Parathyroid adenoma (tissue), 2 donors: ENCODE data around the gene RBMS3.

Source experiments
- H2AFZ ChIP-seq: fragments of 300-600 bp; sonication (generic); one replicate; pipeline ENCODE4 v1.7.0; 2017; ENCODE audit warnings: antibody characterized with exemption, mild to moderate bottlenecking
- H3K27ac ChIP-seq: fragments of 300-600 bp; sonication (generic); one replicate; pipeline ENCODE4 v1.7.0; 2017
- H3K27me3 ChIP-seq: fragments of 300-600 bp; sonication (generic); one replicate; pipeline ENCODE4 v1.7.0; 2017; ENCODE audit warnings: low read length; ENCODE audit not compliant: control insufficient read depth, insufficient read depth
- H3K36me3 ChIP-seq: fragments of 300-600 bp; sonication (generic); one replicate; pipeline ENCODE4 v1.7.0; 2017; ENCODE audit warnings: low read length; ENCODE audit not compliant: control insufficient read depth, insufficient read depth
- H3K4me1 ChIP-seq: fragments of 300-600 bp; sonication (generic); one replicate; pipeline ENCODE4 v1.7.0; 2017; ENCODE audit warnings: control low read depth
- H3K4me2 ChIP-seq: fragments of 300-600 bp; sonication (generic); one replicate; pipeline ENCODE4 v1.7.0; 2017; ENCODE audit warnings: low read length
- H3K4me3 ChIP-seq: fragments of 300-600 bp; sonication (generic); one replicate; pipeline ENCODE4 v1.7.0; 2017; ENCODE audit warnings: low read depth, low read length
- H3K79me2 ChIP-seq: fragments of 300-600 bp; sonication (generic); one replicate; pipeline ENCODE4 v1.7.0; 2017; ENCODE audit warnings: control low read depth
- H3K9ac ChIP-seq: fragments of 300-600 bp; sonication (generic); one replicate; pipeline ENCODE4 v1.7.0; 2017; ENCODE audit warnings: mild to moderate bottlenecking
- H3K9me3 ChIP-seq: fragments of 300-600 bp; sonication (generic); one replicate; pipeline ENCODE4 v1.7.0; 2017; ENCODE audit warnings: low read length; ENCODE audit not compliant: control insufficient read depth
- CTCF ChIP-seq: fragments of 300-600 bp; sonication (generic); IDR thresholded peaks from one replicate; pipeline ENCODE4 v1.7.0; 2017; ENCODE audit warnings: antibody characterized with exemption, mild to moderate bottlenecking
- donor health status: primary hyperparathyroidism.

The RBMS3 gene

GRCh38 chr3:29887451-29887850 lies 606.6 kb downstream of the RBMS3 start:
- H2AFZ ChIP-seq: no peak overlapping the region
- no peaks in the 10 kb centered on the region for H3K27me3 ChIP-seq
- no peaks in the 10 kb centered on the region for H3K9me3 ChIP-seq
- H3K79me2 ChIP-seq: no peaks in the 10 kb centered on the region
- H3K4me1 ChIP-seq: no peaks in the 10 kb centered on the region
- no peak overlapping the region for H3K4me2 ChIP-seq
- no peak overlapping the region for H3K27ac ChIP-seq
- H3K9ac ChIP-seq: no peak overlapping the region
- no peak overlapping the region for H3K4me3 ChIP-seq
- no peak for TF ChIP-seq CTCF
- H3K36me3 ChIP-seq: no peaks in the 10 kb centered on the region

- H2AFZ ChIP-seq: no peak overlapping the region
- no peak overlapping the region for H3K4me2 ChIP-seq
- no peaks in the 10 kb centered on the region for H3K27me3 ChIP-seq
- no peaks in the 10 kb centered on the region for H3K79me2 ChIP-seq
- H3K9ac ChIP-seq: no peak overlapping the region
- no peaks in the 10 kb centered on the region for H3K9me3 ChIP-seq
- H3K4me1 ChIP-seq: no peaks in the 10 kb centered on the region
- H3K27ac ChIP-seq: no peak overlapping the region
- TF ChIP-seq CTCF: no peak
- no peaks in the 10 kb centered on the region for H3K36me3 ChIP-seq
- no peak overlapping the region for H3K4me3 ChIP-seq
Measured at GRCh38 chr3:29889215-29889614, 608.3 kb downstream of the RBMS3 start.

GRCh38 chr3:29890801-29891200 lies 609.9 kb downstream of the RBMS3 start:
- H3K4me2 ChIP-seq: no peak overlapping the region
- no peaks in the 10 kb centered on the region for H3K9me3 ChIP-seq
- no peaks in the 10 kb centered on the region for H3K36me3 ChIP-seq
- no peak overlapping the region for H2AFZ ChIP-seq
- no peak overlapping the region for H3K4me3 ChIP-seq
- H3K27me3 ChIP-seq: no peaks in the 10 kb centered on the region
- no peak for TF ChIP-seq CTCF
- H3K9ac ChIP-seq: no peak overlapping the region
- no peaks in the 10 kb centered on the region for H3K4me1 ChIP-seq
- no peak overlapping the region for H3K27ac ChIP-seq
- no peaks in the 10 kb centered on the region for H3K79me2 ChIP-seq

GRCh38 chr3:29892976-29893554 lies 612.2 kb downstream of the RBMS3 start:
- H3K36me3 ChIP-seq: no peaks in the 10 kb centered on the region
- no peak overlapping the region for H2AFZ ChIP-seq
- H3K4me1 ChIP-seq: no peaks in the 10 kb centered on the region
- no peak for TF ChIP-seq CTCF
- no peaks in the 10 kb centered on the region for H3K27me3 ChIP-seq
- H3K9ac ChIP-seq: no peak overlapping the region
- no peak overlapping the region for H3K27ac ChIP-seq
- no peak overlapping the region for H3K4me3 ChIP-seq
- no peaks in the 10 kb centered on the region for H3K9me3 ChIP-seq
- H3K4me2 ChIP-seq: no peak overlapping the region
- no peaks in the 10 kb centered on the region for H3K79me2 ChIP-seq

GRCh38 chr3:29896856-29897255 lies 616.0 kb downstream of the RBMS3 start:
- Histone ChIP-seq H3K9ac (no peak overlapping the region), H2AFZ (no peak overlapping the region)

More at GRCh38 chr3:29896856-29897255, 616.0 kb downstream of the RBMS3 start:
- no peak for TF ChIP-seq CTCF
- Histone ChIP-seq H3K4me3 (no peak overlapping the region), H3K9me3 (no peaks in the 10 kb centered on the region), H3K36me3 (no peaks in the 10 kb centered on the region), H3K27me3 (no peaks in the 10 kb centered on the region), H3K27ac (no peak overlapping the region), H3K79me2 (no peaks in the 10 kb centered on the region), H3K4me2 (no peak overlapping the region), H3K4me1 (no peaks in the 10 kb centered on the region)
